Peyer's patch (tissue), 4 donors: ENCODE measurements around the gene DISC1.

Experiments
- CTCF ChIP-seq, 6 experiments: fragments of 450-650 bp in 4 of 6; fragments of 200-600 bp in 2 of 6; sonication (generic) in 1 of 6; IDR thresholded peaks; one replicate each; pipeline ENCODE4 v1.5.1; 2017 to 2019; ENCODE audit warnings: antibody characterized with exemption in 6 of 6, mild to moderate bottlenecking in 3 of 6, moderate library complexity in 1 of 6
- POLR2A ChIP-seq, 2 donors: fragments of 450-650 bp; IDR thresholded peaks; one replicate each; pipeline ENCODE4 v1.5.1; 2017; ENCODE audit warnings: antibody characterized with exemption in 2 of 2, mild to moderate bottlenecking in 2 of 2, moderate library complexity in 2 of 2

- no peak for TF ChIP-seq CTCF (IDR thresholded peaks at IDR 0.05)
- TF ChIP-seq POLR2A (IDR thresholded peaks at IDR 0.05), result no peak
Measured at GRCh38 chr1:231952154-231952553, 325.6 kb downstream of the DISC1 start.
